ENCODE measurements around the gene DLG1.

The DLG1 gene

GRCh38 chr3:197335428-197336132, 37.2 kb upstream of the DLG1 start:
- in situ Hi-C loops (cut with HindIII; ENCODE audit: low sequenced_read_pairs) = no loop called here
- no peak for DNase-seq (ENCODE audit: low read depth)
- TF ChIP-seq CTCF (IDR thresholded peaks at IDR 0.05; ENCODE audit: low read depth, low read length, missing control alignments) = no peak
- H3K4me3 ChIP-seq (ENCODE audit: low read depth, low read length) = no peak overlapping the region

- DNase-seq (ENCODE audit: low read depth) = no peak
- TF ChIP-seq CTCF (IDR thresholded peaks at IDR 0.05; ENCODE audit: low read depth, low read length, missing control alignments) = no peak
- H3K4me3 ChIP-seq (ENCODE audit: low read depth, low read length) = no peak overlapping the region
- in situ Hi-C loops (cut with HindIII; ENCODE audit: low sequenced_read_pairs) = no loop called here
Measured at GRCh38 chr3:197333901-197334639, 35.7 kb upstream of the DLG1 start.

GRCh38 chr3:197331131-197331530, 32.7 kb upstream of the DLG1 start:
- in situ Hi-C loops (cut with HindIII; ENCODE audit: low sequenced_read_pairs) = no loop called here
- H3K4me3 ChIP-seq (ENCODE audit: low read depth, low read length) = no peak overlapping the region
- peak; percentile 30 for TF ChIP-seq CTCF (IDR thresholded peaks at IDR 0.05; ENCODE audit: low read depth, low read length, missing control alignments)
- DNase-seq (ENCODE audit: low read depth) = no peak

GRCh38 chr3:197329382-197329781, 31.0 kb upstream of the DLG1 start:
- H3K4me3 ChIP-seq (ENCODE audit: low read depth, low read length) = no peak overlapping the region
- in situ Hi-C loops (cut with HindIII; ENCODE audit: low sequenced_read_pairs) = no loop called here

GRCh38 chr3:197328198-197328597, 29.8 kb upstream of the DLG1 start:
- TF ChIP-seq CTCF (IDR thresholded peaks at IDR 0.05; ENCODE audit: low read depth, low read length, missing control alignments) = no peak
- no peak overlapping the region for H3K4me3 ChIP-seq (ENCODE audit: low read depth, low read length)
- DNase-seq (ENCODE audit: low read depth) = no peak
- in situ Hi-C loops (cut with HindIII; ENCODE audit: low sequenced_read_pairs) = no loop called here

More at GRCh38 chr3:197329382-197329781, 31.0 kb upstream of the DLG1 start:
- TF ChIP-seq CTCF (IDR thresholded peaks at IDR 0.05; ENCODE audit: low read depth, low read length, missing control alignments) = no peak
- no peak for DNase-seq (ENCODE audit: low read depth)

- no peak for DNase-seq (ENCODE audit: low read depth)
Measured at GRCh38 chr3:197327701-197328100, 29.3 kb upstream of the DLG1 start.

More at GRCh38 chr3:197327701-197328100, 29.3 kb upstream of the DLG1 start:
- TF ChIP-seq CTCF (IDR thresholded peaks at IDR 0.05; ENCODE audit: low read depth, low read length, missing control alignments) = no peak
- in situ Hi-C loops (cut with HindIII; ENCODE audit: low sequenced_read_pairs) = no loop called here
- H3K4me3 ChIP-seq (ENCODE audit: low read depth, low read length) = no peak overlapping the region
